K562 treated with DMSO at 1 percent for 24 hours (cell line): ENCODE measurements around the gene PMEL. TPM values are rescaled to one million over a fixed set of nuclear protein-coding genes. Genes with fewer than 3 reads are reported as not detected.

ENCODE experiments used
- total RNA-seq: library from RNA; unstranded; fragments of 300-600 nt; gene quantifications from 2 replicates; pipeline ENCODE4 v1.2.3, GENCODE V29; 2022; ENCODE audit warnings: low read depth; ENCODE audit not compliant: insufficient read depth

Gene PMEL
- 1.4 and 2.7 TPM in 2 replicates for total RNA-seq

DNA sequence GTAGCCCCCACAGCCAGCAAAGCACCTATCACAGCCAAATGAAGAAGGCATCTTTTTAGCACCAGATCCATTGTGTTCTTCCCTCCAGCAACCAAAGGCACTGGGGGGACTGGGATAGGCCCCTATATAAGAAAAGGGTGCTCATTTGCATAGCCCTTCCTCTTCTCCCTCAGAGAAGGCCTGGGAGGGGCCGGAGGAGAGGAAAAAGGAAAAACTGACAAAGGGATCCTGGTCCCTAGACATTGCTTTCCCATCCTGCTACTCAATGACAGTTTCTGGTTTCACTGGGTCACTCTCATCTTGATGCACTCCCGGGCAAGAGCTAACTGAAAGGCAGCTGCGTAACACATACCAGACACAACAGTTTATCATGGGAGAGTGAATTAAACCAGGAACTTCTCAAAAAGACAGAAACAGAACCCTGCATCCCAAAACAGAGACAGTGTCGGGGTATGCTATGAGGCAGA lies at the start of gene PMEL:
Gene PMEL (minus strand): TSS at position 102 of the 467 bp plus-strand sequence. CDS start 31 bp downstream, at position 71.

GRCh38 chr12:55996715-55997534 lies 31.1 kb upstream of the PMEL start, which contains the start of gene SUOX:
SUOX (plus strand) TSS chr12:55997276; CDS start chr12:56002222, 4,946 bp downstream.

GRCh38 chr12:55973599-55974307 lies 7.9 kb upstream of the PMEL start, which contains the start of gene RAB5B:
RAB5B (plus strand) TSS chr12:55974078; CDS start chr12:55986961, 12,883 bp downstream.

GRCh38 chr12:55966408-55967281 lies 803 bp upstream of the PMEL start, which contains the start of gene CDK2:
CDK2 (plus strand) TSS chr12:55966830; CDS start chr12:55967009, 179 bp downstream.

GRCh38 chr12:55930771-55931316 lies 35.0 kb downstream of the PMEL start, which contains the start of gene DGKA:
DGKA (plus strand) TSS chr12:55931162; CDS start chr12:55936504, 5,342 bp downstream.

DNA sequence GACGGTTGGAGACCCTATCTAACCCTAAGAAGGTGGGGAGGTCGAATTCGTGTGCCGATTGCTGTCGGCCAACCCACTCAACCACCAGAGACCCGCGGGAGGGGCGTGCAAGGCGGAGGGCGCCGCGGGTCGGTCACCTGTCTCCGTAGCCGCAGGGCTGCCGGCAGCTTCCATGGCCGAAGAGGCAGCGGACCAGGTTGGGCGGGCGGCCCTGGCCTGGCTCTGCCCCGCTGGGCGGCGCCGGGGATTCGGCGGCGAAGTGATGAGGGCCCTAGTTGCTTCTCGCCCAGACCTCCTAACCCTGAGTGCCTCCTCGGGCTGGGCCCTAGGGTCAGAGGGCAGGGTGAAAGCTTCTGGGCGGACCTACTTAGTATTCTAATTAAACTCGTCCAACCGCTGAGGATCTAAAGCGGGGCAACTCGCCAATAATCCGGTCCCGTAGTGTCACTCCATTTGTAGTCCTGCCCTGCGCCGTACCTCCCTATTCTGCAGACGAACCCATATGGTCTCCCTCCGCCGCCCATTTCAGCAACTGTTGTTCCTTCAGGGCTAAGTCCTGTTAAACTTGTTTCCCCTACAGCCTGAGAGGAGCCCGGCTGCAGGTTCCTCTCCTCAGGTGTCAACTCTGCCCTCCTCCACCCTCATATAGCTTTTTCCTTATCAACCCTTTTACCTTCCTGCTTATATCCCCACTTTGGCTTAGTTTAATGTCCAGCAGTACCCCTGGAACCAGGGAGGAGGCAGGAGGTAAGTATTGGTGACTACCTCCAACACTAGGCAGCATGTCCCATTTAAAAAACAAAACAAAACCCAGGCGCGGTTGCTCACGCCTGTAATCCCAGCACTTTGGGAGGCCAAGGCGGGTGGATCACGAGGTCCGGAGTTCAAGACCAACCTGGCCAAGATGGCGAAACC lies 38.0 kb downstream of the PMEL start, which contains the start of gene PYM1:
Gene PYM1 (minus strand): TSS at position 307 of the 915 bp plus-strand sequence. CDS start 133 bp downstream, at position 174.

Other genes with a start within 250 kb of the PMEL start
- 117 and 124 TPM in 2 replicates for gene BLOC1S1, start 250.0 kb downstream of the PMEL start, total RNA-seq
- gene RDH5, start 245.6 kb downstream of the PMEL start, total RNA-seq, result 2.8 and 3.7 TPM in 2 replicates
- 937 and 946 TPM in 2 replicates for gene CD63, start 237.0 kb downstream of the PMEL start, total RNA-seq
- gene GDF11, start 222.9 kb downstream of the PMEL start, total RNA-seq, result 11.2 and 15.9 TPM in 2 replicates
- gene SARNP, start 148.3 kb downstream of the PMEL start, total RNA-seq, result 69.0 and 84.4 TPM in 2 replicates
- 29.6 and 36.3 TPM in 2 replicates for gene ORMDL2, start 148.0 kb downstream of the PMEL start, total RNA-seq
- 22.0 and 22.8 TPM in 2 replicates for gene DNAJC14, start 136.5 kb downstream of the PMEL start, total RNA-seq
- 1.0 and 1.6 TPM in 2 replicates for gene MMP19, start 123.1 kb downstream of the PMEL start, total RNA-seq
- 37.1 and 38.3 TPM in 2 replicates for gene PYM1, start 38.1 kb downstream of the PMEL start, total RNA-seq
- gene DGKA, start 34.9 kb downstream of the PMEL start, total RNA-seq, result 12.2 and 12.7 TPM in 2 replicates
- gene CDK2, start 788 bp upstream of the PMEL start, total RNA-seq, result 90.4 and 99.9 TPM in 2 replicates
- gene RAB5B, start 8.0 kb upstream of the PMEL start, total RNA-seq, result 33.4 and 45.9 TPM in 2 replicates
- 41.6 and 44.3 TPM in 2 replicates for gene SUOX, start 31.2 kb upstream of the PMEL start, total RNA-seq
- gene IKZF4, start 55.0 kb upstream of the PMEL start, total RNA-seq, result 26.2 and 31.1 TPM in 2 replicates
- 352 and 367 TPM in 2 replicates for gene RPS26, start 75.9 kb upstream of the PMEL start, total RNA-seq
- gene ERBB3, start 114.1 kb upstream of the PMEL start, total RNA-seq, result 6.3 TPM in 2 replicates
- 161 and 163 TPM in 2 replicates for gene PA2G4, start 138.5 kb upstream of the PMEL start, total RNA-seq
- gene RPL41, start 150.6 kb upstream of the PMEL start, total RNA-seq, result 3,973 and 4,172 TPM in 2 replicates
- gene ZC3H10, start 152.2 kb upstream of the PMEL start, total RNA-seq, result 3.5 and 4.6 TPM in 2 replicates
- 146 and 181 TPM in 2 replicates for gene ESYT1, start 162.2 kb upstream of the PMEL start, total RNA-seq
- gene MYL6B, start 186.5 kb upstream of the PMEL start, total RNA-seq, result 42.6 and 50.4 TPM in 2 replicates
- 963 and 965 TPM in 2 replicates for gene MYL6, start 192.3 kb upstream of the PMEL start, total RNA-seq
- gene SMARCC2, start 223.4 kb upstream of the PMEL start, total RNA-seq, result 75.9 and 76.4 TPM in 2 replicates